ENCODE results near the gene FERMT1. TPM values are rescaled to one million over a fixed set of nuclear protein-coding genes. Genes with fewer than 3 reads are reported as not detected.

FERMT1 gene
- total RNA-seq, 1 experiment from 2014 or later = 1.3 TPM

GRCh38 chr20:6157345-6157744, 34.5 kb upstream of the FERMT1 start:
- DNase-seq (ENCODE audit: low spot score) = peak; percentile 19
- no peak overlapping the region for H3K4me3 ChIP-seq (ENCODE audit: low read depth, low read length, poor library complexity, severe bottlenecking)
- H3K36me3 ChIP-seq (ENCODE audit: insufficient read depth, low read length, poor library complexity, severe bottlenecking) = no peaks in the 10 kb centered on the region
- ChIA-PET CTCF (no interaction called here), POLR2A (ENCODE audit: low non-redundant PET) (no interaction called here)
- intact Hi-C loops (cut with micrococcal nuclease; ENCODE audit: unreplicated experiment) = no loop called here
- BruUV-seq (replicated peaks) = no TSS peak
- peaks cover 3% of the 10 kb centered on the region for H3K9me3 ChIP-seq (ENCODE audit: low read depth, low read length, poor library complexity, severe bottlenecking)
- no peak overlapping the region for H3K27ac ChIP-seq (ENCODE audit: low read depth, low read length, poor library complexity, severe bottlenecking)
- H3K27me3 ChIP-seq (replicated peaks; ENCODE audit: insufficient read depth, low read depth, low read length, poor library complexity) = peaks cover 50% of the 10 kb centered on the region
- H3K4me1 ChIP-seq (ENCODE audit: insufficient read depth, low read length, poor library complexity, severe bottlenecking) = no peaks in the 10 kb centered on the region
- peak; percentile 39; the same call in 1 of the 2 replicates for TF ChIP-seq CTCF (conservative IDR thresholded peaks at IDR 0.05; ENCODE audit: low read depth, low read length)
- TF ChIP-seq EZH2 (IDR thresholded peaks at IDR 0.05; ENCODE audit: borderline replicate concordance, low read depth, low read length, poor library complexity, severe bottlenecking) = no peak

GRCh38 chr20:6152777-6153176, 29.9 kb upstream of the FERMT1 start:
- H3K36me3 ChIP-seq (ENCODE audit: insufficient read depth, low read length, poor library complexity, severe bottlenecking) = no peaks in the 10 kb centered on the region
- no peak for TF ChIP-seq CTCF (conservative IDR thresholded peaks at IDR 0.05; ENCODE audit: low read depth, low read length)
- TF ChIP-seq EZH2 (IDR thresholded peaks at IDR 0.05; ENCODE audit: borderline replicate concordance, low read depth, low read length, poor library complexity, severe bottlenecking) = no peak
- intact Hi-C loops (cut with micrococcal nuclease; ENCODE audit: unreplicated experiment) = no loop called here
- no TSS peak for BruUV-seq (replicated peaks)
- DNase-seq (ENCODE audit: low spot score) = no peak
- no peak overlapping the region for H3K27ac ChIP-seq (ENCODE audit: low read depth, low read length, poor library complexity, severe bottlenecking)
- peaks cover 19% of the 10 kb centered on the region for H3K27me3 ChIP-seq (replicated peaks; ENCODE audit: insufficient read depth, low read depth, low read length, poor library complexity)
- CTCF ChIA-PET = no interaction called here
- no peak overlapping the region for H3K4me3 ChIP-seq (ENCODE audit: low read depth, low read length, poor library complexity, severe bottlenecking)
- POLR2A ChIA-PET (ENCODE audit: low non-redundant PET) = no interaction called here
- no peaks in the 10 kb centered on the region for H3K4me1 ChIP-seq (ENCODE audit: insufficient read depth, low read length, poor library complexity, severe bottlenecking)
- peaks cover 10% of the 10 kb centered on the region for H3K9me3 ChIP-seq (ENCODE audit: low read depth, low read length, poor library complexity, severe bottlenecking)

GRCh38 chr20:6148073-6148472, 25.2 kb upstream of the FERMT1 start:
- CTCF ChIA-PET = no interaction called here
- BruUV-seq (replicated peaks) = no TSS peak
- intact Hi-C loops (cut with micrococcal nuclease; ENCODE audit: unreplicated experiment) = loop anchor here (10.0 kb wide), 1 partner anchor 1137 kb away; no protein-coding TSS in a partner anchor

More at GRCh38 chr20:6148073-6148472, 25.2 kb upstream of the FERMT1 start:
- H3K4me1 ChIP-seq (ENCODE audit: insufficient read depth, low read length, poor library complexity, severe bottlenecking) = no peaks in the 10 kb centered on the region
- H3K27me3 ChIP-seq (replicated peaks; ENCODE audit: insufficient read depth, low read depth, low read length, poor library complexity) = peaks cover 8% of the 10 kb centered on the region
- peaks cover 6% of the 10 kb centered on the region for H3K9me3 ChIP-seq (ENCODE audit: low read depth, low read length, poor library complexity, severe bottlenecking)
- no peak overlapping the region for H3K4me3 ChIP-seq (ENCODE audit: low read depth, low read length, poor library complexity, severe bottlenecking)
- DNase-seq (ENCODE audit: low spot score) = no peak
- TF ChIP-seq EZH2 (IDR thresholded peaks at IDR 0.05; ENCODE audit: borderline replicate concordance, low read depth, low read length, poor library complexity, severe bottlenecking) = no peak
- TF ChIP-seq CTCF (conservative IDR thresholded peaks at IDR 0.05; ENCODE audit: low read depth, low read length) = no peak
- H3K36me3 ChIP-seq (ENCODE audit: insufficient read depth, low read length, poor library complexity, severe bottlenecking) = no peaks in the 10 kb centered on the region
- H3K27ac ChIP-seq (ENCODE audit: low read depth, low read length, poor library complexity, severe bottlenecking) = no peak overlapping the region
- POLR2A ChIA-PET (ENCODE audit: low non-redundant PET) = interaction anchor here (0.6 kb wide), 1 partner anchor 36 kb away, joined by 6 read pairs; no protein-coding TSS in a partner anchor

Data from A673 (cell line).